ENCODE measurements around the gene VEGFD. TPM values are rescaled to one million over a fixed set of nuclear protein-coding genes. Genes with fewer than 3 reads are reported as not detected.

Gene VEGFD
- total RNA-seq, 6 donors from 2014 or later: 5.3 to 42.3 (median 18.5) TPM

GRCh38 chrX:15350329-15350996 lies 33.8 kb downstream of the VEGFD start:
- peak in 1 of 2 donors; percentile 37 for ATAC-seq (ENCODE audit: low FRiP score in 2 of 2)
- WGBS, 2 donors: 72 to 77% methylated on average over 8 of the region's 8 CpGs
- Histone ChIP-seq H3K36me3 (no peaks in the 10 kb centered on the region), H3K9me3 (no peaks in the 10 kb centered on the region), H3K27ac (no peak overlapping the region), H3K4me1 (no peaks in the 10 kb centered on the region), H3K27me3 (no peaks in the 10 kb centered on the region), H3K4me3 (no peak overlapping the region)
- no peak for TF ChIP-seq POLR2AphosphoS5 (IDR thresholded peaks at IDR 0.05)
- DNase-seq: no peak

- DNase-seq (peak in 1 of 2 donors; percentile 53), ATAC-seq (ENCODE audit: low FRiP score in 2 of 2) (peak; percentile 75 to 84)
These were observed 35.2 kb downstream of the VEGFD start for GRCh38 chrX:15349046-15349445.

DNA sequence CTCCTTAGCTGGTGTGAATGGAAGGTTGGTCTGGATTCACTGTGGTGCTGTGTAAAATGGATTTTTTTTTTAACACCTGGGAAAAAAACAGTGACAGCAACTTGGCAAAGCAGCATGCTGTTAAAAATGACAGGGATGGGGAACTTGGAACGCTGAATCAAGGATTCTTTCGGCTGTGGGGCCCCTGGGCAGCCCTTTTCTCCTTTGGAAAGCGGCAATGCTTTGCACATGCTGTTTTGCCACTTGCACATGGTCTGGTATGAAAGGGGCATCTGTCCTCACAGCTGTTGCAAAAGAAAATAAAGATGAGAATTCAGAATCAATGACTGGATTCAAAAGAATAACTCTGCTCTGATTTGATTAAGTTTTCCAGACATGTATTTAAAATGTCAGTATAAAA lies 38.2 kb downstream of the VEGFD start:
- Histone ChIP-seq H3K27me3 (no peaks in the 10 kb centered on the region), H3K4me3 (no peak overlapping the region), H3K36me3 (no peaks in the 10 kb centered on the region), H3K27ac (no peak overlapping the region), H3K9me3 (no peaks in the 10 kb centered on the region), H3K4me1 (no peaks in the 10 kb centered on the region)
- ATAC-seq (ENCODE audit: low FRiP score in 2 of 2) (no peak), DNase-seq (no peak)
- TF ChIP-seq, protein P1, sequence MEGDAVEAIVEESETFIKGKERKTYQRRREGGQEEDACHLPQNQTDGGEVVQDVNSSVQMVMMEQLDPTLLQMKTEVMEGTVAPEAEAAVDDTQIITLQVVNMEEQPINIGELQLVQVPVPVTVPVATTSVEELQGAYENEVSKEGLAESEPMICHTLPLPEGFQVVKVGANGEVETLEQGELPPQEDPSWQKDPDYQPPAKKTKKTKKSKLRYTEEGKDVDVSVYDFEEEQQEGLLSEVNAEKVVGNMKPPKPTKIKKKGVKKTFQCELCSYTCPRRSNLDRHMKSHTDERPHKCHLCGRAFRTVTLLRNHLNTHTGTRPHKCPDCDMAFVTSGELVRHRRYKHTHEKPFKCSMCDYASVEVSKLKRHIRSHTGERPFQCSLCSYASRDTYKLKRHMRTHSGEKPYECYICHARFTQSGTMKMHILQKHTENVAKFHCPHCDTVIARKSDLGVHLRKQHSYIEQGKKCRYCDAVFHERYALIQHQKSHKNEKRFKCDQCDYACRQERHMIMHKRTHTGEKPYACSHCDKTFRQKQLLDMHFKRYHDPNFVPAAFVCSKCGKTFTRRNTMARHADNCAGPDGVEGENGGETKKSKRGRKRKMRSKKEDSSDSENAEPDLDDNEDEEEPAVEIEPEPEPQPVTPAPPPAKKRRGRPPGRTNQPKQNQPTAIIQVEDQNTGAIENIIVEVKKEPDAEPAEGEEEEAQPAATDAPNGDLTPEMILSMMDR (IDR thresholded peaks at IDR 0.05): no peak
- TF ChIP-seq EP300 (IDR thresholded peaks at IDR 0.05) (no peak), POLR2AphosphoS5 (IDR thresholded peaks at IDR 0.05) (no peak), POLR2A (IDR thresholded peaks at IDR 0.05) (no peak)
- 75 to 86% methylated on average over 3 of the region's 3 CpGs for WGBS, 2 donors

More at GRCh38 chrX:15349046-15349445, 35.2 kb downstream of the VEGFD start:
- no peaks in the 10 kb centered on the region for H3K27me3 ChIP-seq
- no peaks in the 10 kb centered on the region for H3K9me3 ChIP-seq
- no peak overlapping the region for H3K4me3 ChIP-seq
- no peaks in the 10 kb centered on the region for H3K36me3 ChIP-seq
- WGBS, 2 donors: 27 to 28% methylated on average over 2 of the region's 2 CpGs
- no peak overlapping the region for H3K27ac ChIP-seq
- TF ChIP-seq, protein P1 (IDR thresholded peaks at IDR 0.05): peak in 5 of 6 experiments; percentile 11 to 56 (median 47)
- no peak for TF ChIP-seq POLR2A (IDR thresholded peaks at IDR 0.05)
- no peaks in the 10 kb centered on the region for H3K4me1 ChIP-seq

- Histone ChIP-seq H3K4me3 (no peak overlapping the region), H3K36me3 (no peaks in the 10 kb centered on the region), H3K9me3 (no peaks in the 10 kb centered on the region), H3K4me1 (no peaks in the 10 kb centered on the region), H3K27me3 (no peaks in the 10 kb centered on the region), H3K27ac (no peak overlapping the region)
- TF ChIP-seq, protein P1 (IDR thresholded peaks at IDR 0.05): no peak
- TF ChIP-seq POLR2AphosphoS5 (IDR thresholded peaks at IDR 0.05): no peak
- TF ChIP-seq POLR2A (IDR thresholded peaks at IDR 0.05): no peak
- no peak for TF ChIP-seq EP300 (IDR thresholded peaks at IDR 0.05)
- ATAC-seq (ENCODE audit: low FRiP score in 2 of 2): no peak
- DNase-seq: no peak
These were observed 40.1 kb downstream of the VEGFD start for GRCh38 chrX:15344106-15344505.

- Histone ChIP-seq H3K4me1 (no peaks in the 10 kb centered on the region), H3K27ac (peak overlapping the region in 1 of 4 donors; percentile 14), H3K27me3 (no peaks in the 10 kb centered on the region), H3K36me3 (no peaks in the 10 kb centered on the region), H3K9me3 (no peaks in the 10 kb centered on the region), H3K4me3 (no peak overlapping the region)
- DNase-seq (peak in 1 of 2 donors; percentile 39), ATAC-seq (ENCODE audit: low FRiP score in 2 of 2) (peak; percentile 40 to 73)
- peak in 1 of 2 donors; percentile 47 for TF ChIP-seq POLR2AphosphoS5 (IDR thresholded peaks at IDR 0.05)
- TF ChIP-seq, protein P1 (IDR thresholded peaks at IDR 0.05): peak in 1 of 6 experiments; percentile 5
- TF ChIP-seq POLR2A (IDR thresholded peaks at IDR 0.05): no peak
- peak in 1 of 4 donors; percentile 81 for TF ChIP-seq EP300 (IDR thresholded peaks at IDR 0.05)
- 43 to 49% methylated on average over 5 of the region's 5 CpGs for WGBS, 2 donors
These were observed 41.1 kb downstream of the VEGFD start for GRCh38 chrX:15343075-15343476.

Measured in upper lobe of left lung (tissue), 6 donors.